HG02571 (cell line): Measurements from ENCODE around the gene CABP4.
A peak's percentile ranks its signal among the peaks of the same experiment; 100 is the strongest.

Experiments used
- ATAC-seq: cut with Tn5 transposase; IDR thresholded peaks from one replicate; pipeline ENCODE4 v1.9.1; 2021; ENCODE audit warnings: mild to moderate bottlenecking, moderate library complexity; ENCODE audit not compliant: unreplicated experiment

CABP4 gene

GRCh38 chr11:67507242-67507863 lies 52.2 kb downstream of the CABP4 start:
- ATAC-seq: no peak

- ATAC-seq: peak; percentile 67
Measured at GRCh38 chr11:67507864-67508485, 52.8 kb downstream of the CABP4 start, which contains the start of gene CDK2AP2. Gene CDK2AP2 (minus strand): TSS chr11:67508162. CDS start chr11:67508082, 80 bp downstream.

GRCh38 chr11:67508486-67509121 lies 53.5 kb downstream of the CABP4 start:
- ATAC-seq: peak; percentile 31

- ATAC-seq: no peak
Measured at GRCh38 chr11:67510023-67510345, 54.8 kb downstream of the CABP4 start.
